K562 (cell line): ENCODE results near the gene CASP2. TPM values are rescaled to one million over a fixed set of nuclear protein-coding genes. Genes with fewer than 3 reads are reported as not detected.

Experiments
- ATAC-seq: fragments of 200-7000 bp; cut with Tn5 transposase; 3 replicates; pipeline ENCODE4 v1.9.1; 2020; ENCODE audit warnings: moderate library complexity
- BruUV-seq: library from RNA; stranded (reverse); fragments of 400-500 nt; replicated peaks from 2 replicates; lab custom pipeline; 2021; lab: Mats Ljungman, UMichigan
- CTCF ChIA-PET: fragments of 300-600 bp; formaldehyde crosslinking; extraction: SDS; loops from one replicate; lab custom pipeline; 2021; ENCODE audit warnings: low intra/inter-chr PET ratio; lab: Yijun Ruan, JAX
- POLR2A ChIA-PET: fragments of 300-600, 350-650 bp; sonication (Branson Sonifier 250); formaldehyde crosslinking; extraction: SDS; loops from one replicate; lab custom pipeline; 2021; ENCODE audit warnings: antibody characterized with exemption, inconsistent platforms; lab: Yijun Ruan, JAX
- DNase-seq, 4 experiments: peaks; one replicate each; pipeline versions ENCODE4 v3.0.0 to v3.0.0-alpha.2; 2011 to 2018; ENCODE audit warnings: low spot score in 3 of 4, mixed read lengths in 3 of 4; ENCODE audit errors: extremely low read depth in 1 of 4
- FAIRE-seq: peaks from 2 replicates; lab custom pipeline; 2011; peaks lifted over from hg19 to GRCh38; lab: Jason Lieb, UNC
- H2AFZ ChIP-seq: 2 replicates; pipeline ENCODE4 v1.6.0; 2011; ENCODE audit warnings: low read depth, low read length, control low read depth, inconsistent platforms
- H3K27ac ChIP-seq: fragments of 200-600 bp; 3 replicates; pipeline ENCODE4 v1.8.0; 2011; ENCODE audit warnings: low read depth, mild to moderate bottlenecking, control low read depth, inconsistent platforms, low read length, moderate library complexity, mixed read lengths; ENCODE audit errors: extremely low read depth
- H3K27me3 ChIP-seq, 2 experiments: fragments of 300-600 bp in 1 of 2; 2 replicates in 1 of 2; 3 replicates in 1 of 2; pipeline versions ENCODE4 v1.6.0 to v1.8.0; 2011; ENCODE audit warnings: inconsistent platforms in 2 of 2, low read length in 2 of 2, mild to moderate bottlenecking in 1 of 2, mixed read lengths in 1 of 2, moderate library complexity in 1 of 2; ENCODE audit not compliant: control insufficient read depth in 2 of 2, insufficient read depth in 2 of 2
- H3K36me3 ChIP-seq: fragments of 300-600 bp; 3 replicates; pipeline ENCODE4 v1.8.0; 2011; ENCODE audit warnings: mild to moderate bottlenecking, low read length, inconsistent platforms; ENCODE audit not compliant: control insufficient read depth, insufficient read depth
- H3K4me1 ChIP-seq, 2 experiments: fragments of 200-600 bp in 1 of 2; replicated peaks in 1 of 2; 2 replicates in 1 of 2; 3 replicates in 1 of 2; pipeline versions ENCODE4 v1.5.1 to v1.8.0; 2011; ENCODE audit warnings: inconsistent platforms in 2 of 2, low read length in 2 of 2, mild to moderate bottlenecking in 1 of 2, mixed read lengths in 1 of 2, moderate library complexity in 1 of 2; ENCODE audit not compliant: control insufficient read depth in 2 of 2, insufficient read depth in 2 of 2
- H3K4me2 ChIP-seq: 2 replicates; pipeline ENCODE4 v1.6.1; 2011; ENCODE audit warnings: low read length, control low read depth, inconsistent platforms, mixed read lengths; ENCODE audit not compliant: insufficient read depth
- H3K4me3 ChIP-seq: fragments of 200-600 bp; sonication (generic), shearing (Covaris generic); 2 replicates; pipeline ENCODE4 v1.5.1; 2016; ENCODE audit warnings: control low read depth, inconsistent platforms
- H3K79me2 ChIP-seq: fragments of 200-600 bp; 3 replicates; pipeline ENCODE4 v1.8.0; 2011; ENCODE audit warnings: low read length, inconsistent platforms; ENCODE audit not compliant: control insufficient read depth, insufficient read depth
- H3K9ac ChIP-seq, 2 experiments: 2 replicates each; pipeline versions ENCODE4 v1.6.0 to v1.6.1; 2011; ENCODE audit warnings: low read depth in 2 of 2, low read length in 2 of 2, control low read depth in 1 of 2, inconsistent platforms in 1 of 2, mild to moderate bottlenecking in 1 of 2, mixed read lengths in 1 of 2; ENCODE audit not compliant: insufficient read depth in 1 of 2
- H3K9me1 ChIP-seq: one replicate; pipeline ENCODE4 v1.6.0; 2011; ENCODE audit warnings: inconsistent platforms, mild to moderate bottlenecking, low read length, moderate library complexity; ENCODE audit not compliant: control insufficient read depth, insufficient read depth
- H3K9me3 ChIP-seq: replicated peaks from 2 replicates; pipeline ENCODE4 v1.5.1; 2011; ENCODE audit warnings: low read depth, low read length, inconsistent platforms; ENCODE audit not compliant: control insufficient read depth, insufficient read depth
- H4K20me1 ChIP-seq: replicated peaks from 2 replicates; pipeline ENCODE4 v1.6.1; 2011; ENCODE audit warnings: low read length, inconsistent platforms, mixed read lengths; ENCODE audit not compliant: control insufficient read depth, insufficient read depth
- CBFA2T3 ChIP-seq: fragments of 450-650 bp; IDR thresholded peaks from 2 replicates; pipeline ENCODE4 v1.6.1; 2017
- GATA2 ChIP-seq: sonication (generic); formaldehyde crosslinking; IDR thresholded peaks from 2 replicates; pipeline ENCODE4 v1.4.0; 2020; ENCODE audit warnings: mild to moderate bottlenecking, missing genetic modification reagents
- HBP1 ChIP-seq: fragments of 450-650 bp; formaldehyde crosslinking; IDR thresholded peaks from 2 replicates; pipeline ENCODE4 v1.4.0; 2022; ENCODE audit warnings: missing genetic modification characterization
- KDM1A ChIP-seq, 2 experiments: fragments of 450-650 bp; IDR thresholded peaks; 2 replicates each; pipeline ENCODE4 v1.6.1; 2016; ENCODE audit warnings: mild to moderate bottlenecking in 2 of 2
- OTX1 ChIP-seq: fragments of 450-650 bp; formaldehyde crosslinking; IDR thresholded peaks from 2 replicates; pipeline ENCODE4 v1.4.0; 2022; ENCODE audit warnings: mild to moderate bottlenecking
- PHF21A ChIP-seq: fragments of 450-650 bp; IDR thresholded peaks from 2 replicates; pipeline ENCODE4 v1.6.1; 2017; ENCODE audit warnings: low read depth, borderline replicate concordance
- SNIP1 ChIP-seq: fragments of 450-650 bp; IDR thresholded peaks from 2 replicates; pipeline ENCODE4 v1.7.1; 2017; ENCODE audit warnings: low read depth, mild to moderate bottlenecking
- YY1 ChIP-seq, 3 experiments: IDR thresholded peaks; 2 replicates each; pipeline ENCODE4 v1.6.1; 2011; ENCODE audit warnings: low read length in 2 of 3, mild to moderate bottlenecking in 2 of 3, moderate library complexity in 2 of 3, borderline replicate concordance in 1 of 3, control low read depth in 1 of 3, low read depth in 1 of 3; ENCODE audit not compliant: insufficient read depth in 3 of 3, insufficient replicate concordance in 2 of 3, control insufficient read depth in 1 of 3, insufficient read length in 1 of 3; ENCODE audit errors: extremely low read depth in 1 of 3
- ZBTB26 ChIP-seq: fragments of 450-650 bp; formaldehyde crosslinking; IDR thresholded peaks from 2 replicates; pipeline ENCODE4 v1.4.0; 2022; ENCODE audit warnings: missing genetic modification characterization
- WGBS: fragments of 100-300 bp; shearing (Covaris generic); methylation state at CpG from one replicate; pipeline ENCODE4 v1.1.6; 2016; ENCODE audit warnings: low coverage, mixed read lengths; ENCODE audit not compliant: insufficient coverage; ENCODE audit errors: missing lambda C conversion rate; 5-methylcytosine and 5-hydroxymethylcytosine counted together
- in situ Hi-C: fragments of 300-500 bp; cut with MboI; formaldehyde crosslinking; loops from 4 replicates; pipeline ENCODE4 v1.15.0; 2018; ENCODE audit warnings: inconsistent platforms, mixed read lengths
- intact Hi-C: fragments of 100-400 bp; cut with micrococcal nuclease; formaldehyde crosslinking; loops from 2 replicates; pipeline ENCODE4 v1.14.2; 2022
- polyA plus RNA-seq, 8 experiments: library from polyadenylated mRNA; depleted of rRNA in 4 of 8; stranded (reverse) in 5 of 8; unstranded in 3 of 8; fragments of >200 nt; fragmentation: Nextera tagmentation in 2 of 8; fragmentation: Illumina TruSeq in 1 of 8; extraction: Ambion mirVana in 2 of 8; extraction: Trizol in 1 of 8; gene quantifications; 2 replicates each; pipeline versions ENCODE4 v1.2.1 to v1.2.3, GENCODE V29; 2011 to 2014; ENCODE audit warnings: inconsistent platforms in 1 of 8, missing spikeins in 1 of 8
- total RNA-seq, 7 experiments: library from RNA; depleted of rRNA in 6 of 7; stranded (reverse); fragments of >200 nt in 6 of 7; fragmentation: Illumina TruSeq in 2 of 7; extraction: Trizol in 2 of 7; gene quantifications; 2 replicates each; pipeline versions ENCODE4 v1.2.1 to v1.2.3, GENCODE V29; 2011 to 2021; ENCODE audit warnings: low replicate concordance in 1 of 7

CASP2 gene
- total and polyA plus RNA-seq, 9 of the 15 experiments (the other 6 are each of a cell fraction or from before 2014, with no cell fraction given) = 18.8 to 64.9 (median 24.1) TPM

DNA sequence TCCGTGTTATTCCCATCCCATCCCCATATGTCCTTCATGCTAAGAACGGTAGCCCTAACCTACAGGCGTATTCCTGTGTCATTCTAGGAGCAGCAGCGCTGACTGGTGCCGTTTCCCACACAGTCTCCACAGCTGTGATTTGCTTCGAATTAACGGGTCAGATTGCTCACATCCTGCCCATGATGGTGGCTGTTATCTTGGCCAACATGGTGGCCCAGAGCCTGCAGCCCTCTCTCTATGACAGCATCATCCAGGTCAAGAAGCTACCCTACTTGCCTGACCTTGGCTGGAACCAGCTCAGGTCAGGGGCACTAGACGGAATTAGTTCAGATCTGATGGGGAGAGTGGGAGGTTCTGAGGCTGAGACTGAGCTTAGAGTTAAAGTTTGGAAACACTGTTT, 53.7 kb downstream of the CASP2 start:
- in situ Hi-C loops (no loop called here), intact Hi-C loops (no loop called here)
- FAIRE-seq (no peak), ATAC-seq (no peak), DNase-seq (no peak)
- Histone ChIP-seq H3K79me2 (no peaks in the 10 kb centered on the region), H3K4me3 (no peak overlapping the region), H3K4me1 (peaks cover 0 to 7% of the 10 kb centered on the region in 2 experiments; a peak in 2 of 5 replicates), H3K36me3 (no peaks in the 10 kb centered on the region), H3K9me1 (no peaks in the 10 kb centered on the region), H4K20me1 (no peaks in the 10 kb centered on the region), H2AFZ (no peak overlapping the region), H3K9ac (no peak overlapping the region), H3K9me3 (no peaks in the 10 kb centered on the region), H3K27ac (no peak overlapping the region), H3K27me3 (peaks cover 30 to 42% of the 10 kb centered on the region in 2 experiments), H3K4me2 (no peak overlapping the region)
- BruUV-seq = no TSS peak
- TF ChIP-seq PHF21A (0 out of 2 replicates have a peak, but pooled peaks have one; percentile 51), CBFA2T3 (peak; percentile 8; the same call in 1 of the 2 replicates), KDM1A (IDR thresholded peaks at IDR 0.05) (peak in 1 of 2 experiments; percentile 65; a peak in 2 of 4 replicates), GATA2 (CRISPR knock-in tag) (no peak)
- CTCF ChIA-PET = no interaction called here
- WGBS = under 1% methylated on average over 8 of the region's 8 CpGs
- POLR2A ChIA-PET = no interaction called here

- H2AFZ ChIP-seq = no peak overlapping the region
- H3K36me3 ChIP-seq = no peaks in the 10 kb centered on the region
- no peak for DNase-seq
- CTCF ChIA-PET = no interaction called here
- no peaks in the 10 kb centered on the region for H3K9me3 ChIP-seq
- peaks cover 0 to 7% of the 10 kb centered on the region in 2 experiments; a peak in 2 of 5 replicates for H3K4me1 ChIP-seq
- H3K4me3 ChIP-seq = no peak overlapping the region
- intact Hi-C loops (no loop called here), in situ Hi-C loops (no loop called here)
- no TSS peak for BruUV-seq
- no peak overlapping the region for H3K9ac ChIP-seq
- POLR2A ChIA-PET = interaction anchor here (0.9 kb wide), 1 partner anchor 109 kb away, joined by 3 read pairs; no protein-coding TSS in a partner anchor
- no peak overlapping the region for H3K27ac ChIP-seq
- H3K79me2 ChIP-seq = no peaks in the 10 kb centered on the region
- WGBS = 3% methylated on average over 3 of the region's 3 CpGs
- H3K4me2 ChIP-seq = no peak overlapping the region
- no peaks in the 10 kb centered on the region for H4K20me1 ChIP-seq
- H3K9me1 ChIP-seq = no peaks in the 10 kb centered on the region
- no peak for ATAC-seq
- FAIRE-seq = no peak
- H3K27me3 ChIP-seq = peaks cover 28 to 36% of the 10 kb centered on the region in 2 experiments
- TF ChIP-seq KDM1A (IDR thresholded peaks at IDR 0.05) (no peak), ZBTB26 (CRISPR knock-in tag) (0 out of 2 replicates have a peak, but pooled peaks have one; percentile 71), OTX1 (peak; percentile 38; the same call in 1 of the 2 replicates), SNIP1 (0 out of 2 replicates have a peak, but pooled peaks have one; percentile 43), PHF21A (0 out of 2 replicates have a peak, but pooled peaks have one; percentile 15), HBP1 (0 out of 2 replicates have a peak, but pooled peaks have one; percentile 36), YY1 (IDR thresholded peaks at IDR 0.05; ENCODE audit: borderline replicate concordance in 1 of 3, control insufficient read depth in 1 of 3, extremely low read depth in 1 of 3, insufficient read depth in 3 of 3, insufficient read length in 1 of 3, insufficient replicate concordance in 2 of 3, low read depth in 1 of 3, low read length in 2 of 3) (peak in 1 of 3 experiments; percentile 35)
Observed at GRCh38 chr7:143343596-143343995, 55.4 kb downstream of the CASP2 start.
